HG02938 (cell line): Measurements from ENCODE around the gene PMEL.
"Not testable (repeated sequence)": the region's sequence is repeated elsewhere in the genome, so short reads cannot be mapped to it uniquely, and the experiment has no call there.

ENCODE experiments used
- ATAC-seq: cut with Tn5 transposase; IDR thresholded peaks from one replicate; pipeline ENCODE4 v1.9.1; 2021; ENCODE audit warnings: mild to moderate bottlenecking, moderate library complexity; ENCODE audit not compliant: unreplicated experiment

Gene PMEL

GRCh38 chr12:55965941-55966407, at the start of gene PMEL:
Gene PMEL, minus strand, starts transcription at chr12:55966042. Its CDS starts 31 bp downstream, at chr12:55966011.
- ATAC-seq: peak; percentile 18

GRCh38 chr12:56014205-56014604, 48.4 kb upstream of the PMEL start:
- ATAC-seq: no peak

- ATAC-seq: no peak
Measured at GRCh38 chr12:56013482-56013881, 47.6 kb upstream of the PMEL start.

GRCh38 chr12:56011509-56012090, 45.8 kb upstream of the PMEL start:
- ATAC-seq: no peak

- ATAC-seq: no peak
Measured at GRCh38 chr12:56010111-56010570, 44.3 kb upstream of the PMEL start.

- ATAC-seq: peak; percentile 30
Measured at GRCh38 chr12:56007564-56008559, 42.0 kb upstream of the PMEL start.

GRCh38 chr12:56004211-56004610, 38.4 kb upstream of the PMEL start:
- no peak for ATAC-seq

GRCh38 chr12:56003376-56003775, 37.5 kb upstream of the PMEL start:
- not testable (repeated sequence) for ATAC-seq

GRCh38 chr12:56001487-56002100, 35.8 kb upstream of the PMEL start:
- ATAC-seq: no peak

GRCh38 chr12:55999999-56000540, 34.2 kb upstream of the PMEL start:
- ATAC-seq: not testable (repeated sequence)

GRCh38 chr12:55999522-55999921, 33.7 kb upstream of the PMEL start:
- ATAC-seq: not testable (repeated sequence)

- ATAC-seq: no peak
Measured at GRCh38 chr12:55997535-55997859, 31.7 kb upstream of the PMEL start.

GRCh38 chr12:55996715-55997534, 31.1 kb upstream of the PMEL start, which contains the start of gene SUOX:
Gene SUOX, plus strand, starts transcription at chr12:55997276. Its CDS starts 4,946 bp downstream, at chr12:56002222.
- ATAC-seq: peak; percentile 95

GRCh38 chr12:55996201-55996714, 30.4 kb upstream of the PMEL start:
- ATAC-seq: no peak

- ATAC-seq: no peak
Measured at GRCh38 chr12:55995366-55995765, 29.5 kb upstream of the PMEL start.

GRCh38 chr12:55993230-55993853, 27.5 kb upstream of the PMEL start:
- no peak for ATAC-seq

- no peak for ATAC-seq
Measured at GRCh38 chr12:55991110-55991509, 25.3 kb upstream of the PMEL start.

- not testable (repeated sequence) for ATAC-seq
Measured at GRCh38 chr12:55985976-55986375, 20.1 kb upstream of the PMEL start.

- ATAC-seq: no peak
Measured at GRCh38 chr12:55985341-55985740, 19.5 kb upstream of the PMEL start.

- ATAC-seq: no peak
Measured at GRCh38 chr12:55984861-55985260, 19.0 kb upstream of the PMEL start.
